Activated CD8-positive, alpha-beta memory T cell treated with anti-CD3 and anti-CD28 coated beads for 4 hours (primary cell): Measurements from ENCODE around the gene MYO18B.
"Not testable (repeated sequence)": the region's sequence is repeated elsewhere in the genome, so short reads cannot be mapped to it uniquely, and the experiment has no call there.

ENCODE experiments used
- DNase-seq, 2 donors: peaks; one replicate each; pipeline ENCODE4 v3.0.0-alpha.2; 2020; ENCODE audit warnings: low read depth in 2 of 2

Gene MYO18B

GRCh38 chr22:25942115-25942855 lies 200.3 kb downstream of the MYO18B start:
- DNase-seq = no peak

GRCh38 chr22:25942856-25943411 lies 200.9 kb downstream of the MYO18B start:
- DNase-seq = no peak

- no peak for DNase-seq
Observed at GRCh38 chr22:25950111-25950510, 208.1 kb downstream of the MYO18B start.

GRCh38 chr22:25953276-25953675 lies 211.3 kb downstream of the MYO18B start:
- no peak for DNase-seq

GRCh38 chr22:25953919-25954318 lies 211.9 kb downstream of the MYO18B start:
- no peak for DNase-seq

GRCh38 chr22:25955323-25955722 lies 213.3 kb downstream of the MYO18B start:
- DNase-seq = no peak

GRCh38 chr22:25956801-25957200 lies 214.8 kb downstream of the MYO18B start:
- DNase-seq = no peak

GRCh38 chr22:25959818-25960774 lies 218.1 kb downstream of the MYO18B start:
- DNase-seq = no peak

- DNase-seq = no peak
Observed at GRCh38 chr22:25961699-25962098, 219.7 kb downstream of the MYO18B start.

- no peak for DNase-seq
Observed at GRCh38 chr22:25962711-25963110, 220.7 kb downstream of the MYO18B start.

GRCh38 chr22:25964961-25965730 lies 223.2 kb downstream of the MYO18B start:
- DNase-seq = no peak

- no peak for DNase-seq
Observed at GRCh38 chr22:25966448-25966913, 224.5 kb downstream of the MYO18B start.

- DNase-seq = no peak
Observed at GRCh38 chr22:25969286-25969685, 227.3 kb downstream of the MYO18B start.

GRCh38 chr22:25969901-25970300 lies 227.9 kb downstream of the MYO18B start:
- DNase-seq = no peak

GRCh38 chr22:25970374-25970911 lies 228.5 kb downstream of the MYO18B start:
- DNase-seq = no peak

- DNase-seq = no peak
Observed at GRCh38 chr22:25970999-25971811, 229.2 kb downstream of the MYO18B start.

GRCh38 chr22:25972397-25972796 lies 230.4 kb downstream of the MYO18B start:
- no peak for DNase-seq

GRCh38 chr22:25976356-25976755 lies 234.4 kb downstream of the MYO18B start:
- no peak for DNase-seq

- no peak for DNase-seq
Observed at GRCh38 chr22:25979968-25980367, 238.0 kb downstream of the MYO18B start.

GRCh38 chr22:25984911-25985310 lies 242.9 kb downstream of the MYO18B start:
- not testable (repeated sequence) for DNase-seq
